OCI-LY7 (cell line): ENCODE results near the gene DOCK1.

Experiments
- CTCF ChIP-seq: fragments of 200-600 bp; sonication (generic); conservative IDR thresholded peaks from 2 replicates; pipeline ENCODE4 v1.5.1; 2014; ENCODE audit warnings: mild to moderate bottlenecking, antibody characterized with exemption, low read length, moderate library complexity, mixed read lengths
- EZH2phosphoT487 ChIP-seq: fragments of 200-600 bp; sonication (generic); IDR thresholded peaks from 2 replicates; pipeline ENCODE4 v1.6.1; 2018; ENCODE audit warnings: low read depth, borderline replicate concordance, mild to moderate bottlenecking, mixed run types, antibody characterized with exemption, low read length, moderate library complexity, mixed read lengths

GRCh38 chr10:127029061-127029460 lies 123.8 kb downstream of the DOCK1 start:
- TF ChIP-seq CTCF = no peak
- no peak for TF ChIP-seq EZH2phosphoT487
